WTC11 (cell line): ENCODE measurements around the gene NRXN3.
A peak's percentile ranks its signal among the peaks of the same experiment; 100 is the strongest.

ENCODE experiments used
- CTCF ChIP-seq: fragments of 200-600 bp; IDR thresholded peaks from 2 replicates; pipeline ENCODE4 v1.8.0; 2022; ENCODE audit warnings: antibody characterized with exemption
- E2F5 ChIP-seq: sonication (generic); formaldehyde crosslinking; IDR thresholded peaks from 2 replicates; pipeline ENCODE4 v1.8.1; 2022; ENCODE audit warnings: mild to moderate bottlenecking, moderate library complexity, missing genetic modification reagents
- FOXP4 ChIP-seq: sonication (generic); formaldehyde crosslinking; IDR thresholded peaks from 2 replicates; pipeline ENCODE4 v1.8.0; 2022; ENCODE audit warnings: mild to moderate bottlenecking, missing genetic modification reagents
- NR3C1 ChIP-seq: sonication (generic); formaldehyde crosslinking; conservative IDR thresholded peaks from 2 replicates; pipeline ENCODE4 v1.8.1; 2023; ENCODE audit warnings: low read depth, mild to moderate bottlenecking, missing genetic modification reagents
- SP1 ChIP-seq: sonication (generic); formaldehyde crosslinking; conservative IDR thresholded peaks from 2 replicates; pipeline ENCODE4 v1.8.1; 2022; ENCODE audit warnings: missing genetic modification reagents
- ZNF263 ChIP-seq: sonication (generic); formaldehyde crosslinking; IDR thresholded peaks from 2 replicates; pipeline ENCODE4 v1.8.1; 2022; ENCODE audit warnings: low read depth, mild to moderate bottlenecking, moderate library complexity, missing genetic modification reagents
- ZNF416 ChIP-seq: fragments of 250-450 bp; sonication (Bioruptor Pico); IDR thresholded peaks from 2 replicates; pipeline ENCODE4 v1.9.0; 2021; ENCODE audit warnings: mild to moderate bottlenecking, inconsistent platforms
- TF ChIP-seq, protein P1 (sequence below): sonication (generic); formaldehyde crosslinking; IDR thresholded peaks from 2 replicates; pipeline ENCODE4 v1.8.1; 2023; ENCODE audit warnings: mild to moderate bottlenecking, missing genetic modification reagents, moderate library complexity
- TF ChIP-seq, protein P2 (sequence below): sonication (generic); formaldehyde crosslinking; IDR thresholded peaks from 2 replicates; pipeline ENCODE4 v1.8.1; 2022; ENCODE audit warnings: low read depth, missing genetic modification reagents, borderline replicate concordance

DNA sequence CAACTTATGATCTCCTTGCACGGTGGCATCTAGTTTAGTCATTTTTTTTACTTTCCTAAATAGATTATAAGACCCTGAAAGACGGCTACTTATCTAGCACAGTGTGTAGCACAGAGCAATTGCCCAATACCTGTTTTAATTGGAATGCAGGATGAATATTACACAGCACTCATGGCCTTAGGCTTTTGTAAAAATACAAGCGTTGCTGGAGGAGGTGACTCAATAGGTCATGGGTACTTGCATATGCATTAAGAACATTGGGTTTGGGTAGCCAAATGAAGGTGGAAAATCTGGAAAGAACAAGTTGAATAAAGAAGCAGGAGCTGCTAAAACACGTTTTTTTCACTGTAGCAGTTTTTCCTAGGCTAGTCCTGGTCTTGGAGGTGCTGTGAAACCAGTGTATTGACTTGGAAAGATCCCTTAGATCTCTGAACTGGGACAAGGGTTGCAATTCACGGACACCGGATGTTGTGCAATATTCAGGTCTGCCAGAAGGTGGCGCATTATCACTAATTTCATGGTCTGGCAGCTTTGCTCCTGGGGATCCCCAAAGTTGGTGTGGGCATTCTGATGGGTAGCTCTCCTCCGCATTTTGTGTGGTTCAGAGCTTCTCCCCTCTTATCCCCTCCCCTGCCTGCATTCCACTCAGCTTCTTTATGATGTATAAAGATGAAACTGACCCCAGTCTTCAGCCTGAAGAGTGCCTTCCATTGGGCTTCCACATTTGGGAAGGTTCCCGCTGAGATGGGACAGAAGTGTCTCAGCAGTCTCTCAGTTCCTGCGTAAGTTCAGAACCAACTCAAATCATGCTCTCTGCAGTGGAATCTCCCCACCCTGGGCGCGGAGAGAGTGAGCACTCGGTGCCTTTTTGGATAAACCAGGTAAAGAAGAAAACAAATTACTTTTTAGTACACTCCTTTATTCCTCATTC is 278.3 kb downstream of the NRXN3 start:
- TF ChIP-seq CTCF (peak; percentile 79), ZNF263 (CRISPR knock-in tag) (no peak), FOXP4 (CRISPR knock-in tag) (no peak), SP1 (no peak), ZNF416 (CRISPR knock-in tag) (no peak), E2F5 (CRISPR knock-in tag) (no peak), NR3C1 (CRISPR knock-in tag) (no peak)
- TF ChIP-seq, protein P1, sequence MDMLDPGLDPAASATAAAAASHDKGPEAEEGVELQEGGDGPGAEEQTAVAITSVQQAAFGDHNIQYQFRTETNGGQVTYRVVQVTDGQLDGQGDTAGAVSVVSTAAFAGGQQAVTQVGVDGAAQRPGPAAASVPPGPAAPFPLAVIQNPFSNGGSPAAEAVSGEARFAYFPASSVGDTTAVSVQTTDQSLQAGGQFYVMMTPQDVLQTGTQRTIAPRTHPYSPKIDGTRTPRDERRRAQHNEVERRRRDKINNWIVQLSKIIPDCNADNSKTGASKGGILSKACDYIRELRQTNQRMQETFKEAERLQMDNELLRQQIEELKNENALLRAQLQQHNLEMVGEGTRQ (CRISPR knock-in tag), result no peak
- TF ChIP-seq, protein P2, sequence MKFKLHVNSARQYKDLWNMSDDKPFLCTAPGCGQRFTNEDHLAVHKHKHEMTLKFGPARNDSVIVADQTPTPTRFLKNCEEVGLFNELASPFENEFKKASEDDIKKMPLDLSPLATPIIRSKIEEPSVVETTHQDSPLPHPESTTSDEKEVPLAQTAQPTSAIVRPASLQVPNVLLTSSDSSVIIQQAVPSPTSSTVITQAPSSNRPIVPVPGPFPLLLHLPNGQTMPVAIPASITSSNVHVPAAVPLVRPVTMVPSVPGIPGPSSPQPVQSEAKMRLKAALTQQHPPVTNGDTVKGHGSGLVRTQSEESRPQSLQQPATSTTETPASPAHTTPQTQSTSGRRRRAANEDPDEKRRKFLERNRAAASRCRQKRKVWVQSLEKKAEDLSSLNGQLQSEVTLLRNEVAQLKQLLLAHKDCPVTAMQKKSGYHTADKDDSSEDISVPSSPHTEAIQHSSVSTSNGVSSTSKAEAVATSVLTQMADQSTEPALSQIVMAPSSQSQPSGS (CRISPR knock-in tag), result no peak
